ENCODE data around the gene FAM163A.

The FAM163A gene

DNA sequence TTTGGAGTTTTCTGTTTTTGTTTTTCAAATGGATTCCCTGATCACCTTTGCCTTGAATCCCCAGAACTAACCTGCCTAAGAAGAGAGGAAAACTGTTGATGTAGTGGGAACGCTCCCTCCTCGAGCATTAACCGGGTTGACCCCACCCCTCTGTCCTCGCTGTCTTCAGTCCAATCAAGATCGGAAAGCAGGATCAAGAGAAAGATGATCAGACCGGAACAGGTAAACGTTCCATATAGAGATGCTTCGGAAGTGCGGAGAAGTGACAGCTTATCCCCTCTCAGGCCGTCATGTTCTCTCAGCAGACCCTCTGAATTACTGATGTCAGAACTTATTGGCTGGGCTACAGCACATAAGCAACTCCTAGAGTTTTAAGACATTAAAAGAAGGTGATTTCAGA, 800 bp upstream of the FAM163A start:
- Mint-ChIP-seq H3K4me3 (peak overlapping the region; percentile 42), H3K27ac (no peak overlapping the region), H3K9me3 (peaks cover 2% of the 10 kb centered on the region), H3K36me3 (no peaks in the 10 kb centered on the region), H3K4me1 (peaks cover 8% of the 10 kb centered on the region), H3K27me3 (peaks cover 24% of the 10 kb centered on the region)
- ATAC-seq (ENCODE audit: low read depth) (no peak), DNase-seq (ENCODE audit: low spot score in 2 of 2) (no peak)

DNA sequence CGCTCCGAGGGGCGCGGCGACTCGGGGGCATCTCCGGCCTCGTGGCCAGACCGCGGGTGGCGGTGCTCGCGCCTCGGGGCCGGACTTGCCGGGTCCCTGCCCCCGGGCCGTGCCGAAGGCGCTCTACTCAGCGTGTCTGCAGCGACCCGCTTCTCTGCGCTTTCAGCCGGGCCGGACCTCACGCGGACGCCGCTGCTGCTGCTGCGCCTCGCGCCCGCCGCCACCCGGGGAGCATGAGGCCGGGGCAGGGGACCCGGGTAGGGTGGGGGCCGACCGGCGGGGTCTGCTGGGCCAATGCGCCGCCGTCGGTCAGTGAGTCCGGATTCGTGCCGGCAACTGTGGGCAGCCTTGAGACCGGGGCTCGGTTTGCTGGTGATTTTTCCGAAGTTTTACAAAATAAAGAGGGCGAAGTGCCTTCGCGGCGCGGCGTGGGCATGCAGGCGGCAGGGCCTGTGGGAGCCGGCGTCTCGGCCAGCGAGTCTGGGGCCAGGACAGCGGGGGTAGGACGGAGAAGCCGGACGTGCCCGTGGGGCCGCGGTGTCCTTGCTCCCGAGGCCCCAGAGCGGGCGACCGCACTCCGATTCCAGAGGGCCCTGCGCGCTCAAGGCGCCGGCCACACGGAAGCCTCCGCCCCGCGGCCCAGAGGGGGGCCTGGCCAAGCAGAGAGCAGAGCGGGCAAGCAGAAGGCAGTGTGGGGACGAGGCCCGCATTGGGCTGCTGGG, 749 bp downstream of the FAM163A start:
- no peak overlapping the region for H3K4me3 Mint-ChIP-seq
- no peak for DNase-seq (ENCODE audit: low spot score in 2 of 2)
- H3K27me3 Mint-ChIP-seq, result peaks cover 27% of the 10 kb centered on the region
- peaks cover 2% of the 10 kb centered on the region for H3K9me3 Mint-ChIP-seq
- no peak for ATAC-seq (ENCODE audit: low read depth)
- H3K4me1 Mint-ChIP-seq, result peaks cover 8% of the 10 kb centered on the region
- H3K27ac Mint-ChIP-seq, result no peak overlapping the region
- H3K36me3 Mint-ChIP-seq, result no peaks in the 10 kb centered on the region

DNA sequence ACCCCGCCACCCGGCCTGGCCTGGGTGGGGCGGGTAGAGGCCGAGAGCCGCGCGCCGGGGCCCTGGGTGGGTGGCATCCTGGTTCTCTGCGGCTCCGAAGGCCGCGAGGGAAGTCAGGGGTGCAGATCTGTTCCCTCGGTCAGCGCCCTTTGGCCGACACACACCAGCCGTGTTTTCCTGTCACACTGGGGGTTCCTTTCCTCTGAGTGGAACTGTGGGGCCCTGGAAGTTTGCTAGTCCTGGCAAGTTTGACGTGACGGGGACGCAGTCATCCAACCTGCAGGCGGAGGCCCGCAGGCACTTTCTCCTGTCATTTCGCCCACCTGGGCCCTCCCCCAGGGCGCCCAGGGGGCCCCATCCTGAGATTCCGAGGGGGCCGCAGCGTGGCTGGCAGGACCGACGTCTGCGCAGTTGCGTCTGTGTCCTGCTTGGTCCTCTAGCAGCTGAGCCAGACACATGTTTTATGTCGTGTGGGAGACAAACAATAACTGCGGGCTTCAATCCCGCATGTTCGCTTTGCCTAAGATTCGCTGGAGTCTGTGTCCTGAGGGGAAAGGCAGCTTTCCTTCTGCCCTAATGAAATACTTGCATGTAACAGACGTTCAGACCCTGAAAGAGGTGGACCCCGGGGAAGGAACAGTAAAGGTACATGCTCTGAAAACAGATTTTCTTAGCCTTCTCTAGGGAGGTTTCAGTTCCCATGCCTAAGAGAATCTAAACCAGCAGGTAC, 1.5 kb downstream of the FAM163A start:
- H3K27ac Mint-ChIP-seq, result no peak overlapping the region
- ATAC-seq (ENCODE audit: low read depth) (no peak), DNase-seq (ENCODE audit: low spot score in 2 of 2) (no peak)
- peaks cover 28% of the 10 kb centered on the region for H3K27me3 Mint-ChIP-seq
- H3K4me1 Mint-ChIP-seq, result peaks cover 8% of the 10 kb centered on the region
- no peak overlapping the region for H3K4me3 Mint-ChIP-seq
- peaks cover 2% of the 10 kb centered on the region for H3K9me3 Mint-ChIP-seq
- H3K36me3 Mint-ChIP-seq, result no peaks in the 10 kb centered on the region

DNA sequence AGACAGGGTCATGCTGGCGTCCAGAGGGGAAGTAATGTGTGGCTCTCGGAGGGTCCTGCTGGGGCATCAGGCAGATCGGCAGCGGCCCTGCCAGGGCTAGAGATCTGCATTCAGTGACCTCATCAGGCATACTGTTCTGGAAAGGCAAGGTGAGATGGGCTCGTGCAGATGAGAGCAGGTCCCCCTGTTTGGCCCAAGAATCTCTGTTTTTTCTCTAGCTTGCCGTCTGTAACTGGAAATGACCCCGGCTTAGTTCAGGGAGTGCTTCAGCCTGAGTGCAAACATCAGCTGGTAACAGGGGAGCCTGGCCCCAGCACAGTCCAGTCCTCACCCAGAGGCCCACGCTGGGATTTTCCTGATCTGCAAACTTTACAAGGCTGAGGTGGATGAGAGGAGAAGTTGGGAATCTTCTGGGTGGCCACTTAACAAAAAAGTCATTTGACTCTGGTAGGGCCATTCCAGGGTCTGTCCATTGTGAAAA, 2.1 kb downstream of the FAM163A start:
- Mint-ChIP-seq H3K9me3 (peaks cover 3% of the 10 kb centered on the region), H3K4me3 (no peak overlapping the region), H3K36me3 (no peaks in the 10 kb centered on the region), H3K4me1 (peaks cover 8% of the 10 kb centered on the region), H3K27ac (no peak overlapping the region), H3K27me3 (peaks cover 28% of the 10 kb centered on the region)
- no peak for DNase-seq (ENCODE audit: low spot score in 2 of 2)
- no peak for ATAC-seq (ENCODE audit: low read depth)

DNA sequence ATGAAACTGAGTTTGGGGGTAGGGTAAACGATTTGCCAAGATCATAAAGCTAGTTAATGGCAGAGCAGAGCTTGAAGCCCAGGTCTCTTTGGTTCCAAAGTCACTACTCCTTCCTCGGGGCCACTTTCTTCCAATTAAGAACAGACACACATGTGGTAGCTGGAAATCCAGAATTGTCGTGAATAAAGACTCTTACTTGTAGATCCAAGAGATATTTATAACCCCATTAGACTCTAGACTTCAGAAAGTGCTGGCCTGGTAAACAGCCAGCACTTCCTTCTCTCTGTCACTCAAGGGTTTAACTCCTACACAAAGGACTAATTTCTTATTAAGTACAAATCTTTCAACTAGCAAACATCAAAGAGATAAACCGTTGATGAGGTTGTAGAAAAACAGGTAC, 2.7 kb downstream of the FAM163A start:
- DNase-seq (ENCODE audit: low spot score in 2 of 2), result no peak
- Mint-ChIP-seq H3K9me3 (peaks cover 4% of the 10 kb centered on the region), H3K4me3 (no peak overlapping the region), H3K4me1 (peaks cover 8% of the 10 kb centered on the region), H3K36me3 (no peaks in the 10 kb centered on the region), H3K27me3 (peaks cover 30% of the 10 kb centered on the region), H3K27ac (no peak overlapping the region)
- ATAC-seq (ENCODE audit: low read depth), result no peak

DNA sequence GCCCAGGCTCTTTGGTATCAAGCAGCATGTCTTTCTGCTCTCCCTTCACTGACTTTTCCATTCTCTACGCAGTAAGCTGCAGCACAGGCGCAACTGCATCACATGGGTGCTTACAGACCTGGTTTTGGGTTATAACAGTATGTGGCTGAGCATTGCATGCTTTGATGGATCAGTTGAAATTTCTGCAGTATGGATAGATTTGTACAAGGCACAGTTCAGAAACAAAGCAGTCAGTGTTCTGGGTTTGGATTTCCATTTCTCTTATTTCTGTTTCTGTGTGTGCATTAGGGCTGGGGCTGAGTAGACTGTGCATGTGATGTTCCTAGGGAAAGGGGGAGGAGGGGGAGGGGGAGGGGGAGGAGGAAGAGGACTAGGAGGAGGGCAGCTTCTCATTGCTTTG, 4.5 kb downstream of the FAM163A start:
- H3K4me1 Mint-ChIP-seq, result peaks cover 4% of the 10 kb centered on the region
- H3K27me3 Mint-ChIP-seq, result peaks cover 21% of the 10 kb centered on the region
- H3K9me3 Mint-ChIP-seq, result peaks cover 8% of the 10 kb centered on the region
- DNase-seq (ENCODE audit: low spot score in 2 of 2) (no peak), ATAC-seq (ENCODE audit: low read depth) (no peak)
- peaks cover 2% of the 10 kb centered on the region for H3K36me3 Mint-ChIP-seq
- no peak overlapping the region for H3K27ac Mint-ChIP-seq
- no peak overlapping the region for H3K4me3 Mint-ChIP-seq

DNA sequence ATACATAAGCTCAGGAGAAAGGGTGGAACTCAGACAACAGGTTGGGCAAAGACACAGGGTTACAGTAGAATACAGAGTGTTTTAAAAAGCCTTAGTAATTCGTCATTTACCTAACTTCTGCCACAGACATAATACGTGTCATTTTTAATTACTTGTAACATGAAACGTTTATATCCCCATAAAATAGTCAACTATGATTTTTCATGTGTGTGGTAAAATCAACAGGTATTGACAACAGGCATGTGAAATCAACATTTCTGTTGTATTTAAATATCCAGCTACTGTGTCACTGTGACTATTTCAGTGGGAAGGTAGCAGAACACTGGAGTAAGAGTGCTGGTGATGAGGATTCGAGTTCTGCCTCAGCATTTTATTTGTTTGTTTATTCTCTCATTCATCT, 5.7 kb downstream of the FAM163A start:
- no peak overlapping the region for H3K27ac Mint-ChIP-seq
- H3K36me3 Mint-ChIP-seq, result peaks cover 2% of the 10 kb centered on the region
- ATAC-seq (ENCODE audit: low read depth) (no peak), DNase-seq (ENCODE audit: low spot score in 2 of 2) (no peak)
- peaks cover 8% of the 10 kb centered on the region for H3K9me3 Mint-ChIP-seq
- no peaks in the 10 kb centered on the region for H3K4me1 Mint-ChIP-seq
- H3K27me3 Mint-ChIP-seq, result peaks cover 20% of the 10 kb centered on the region
- H3K4me3 Mint-ChIP-seq, result no peak overlapping the region

DNA sequence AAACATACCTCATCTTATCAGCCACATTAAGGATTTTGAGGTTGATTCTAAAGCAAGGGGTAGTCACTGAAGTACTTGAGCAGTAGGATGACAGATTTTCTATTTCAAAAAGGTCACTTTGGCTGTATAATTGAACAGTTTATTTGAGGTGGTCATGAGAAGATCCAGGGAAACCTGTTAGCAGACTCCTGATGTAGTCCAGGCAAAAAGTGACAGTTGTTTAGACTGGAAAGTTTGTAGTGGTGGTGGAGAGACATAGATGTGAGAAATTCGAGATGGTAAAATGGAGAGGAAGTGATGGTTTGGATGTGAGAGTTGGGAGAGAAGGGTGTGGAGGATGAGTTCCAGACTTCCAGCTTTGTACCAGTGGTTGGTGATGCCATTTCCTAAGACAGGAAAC, 7.5 kb downstream of the FAM163A start:
- Mint-ChIP-seq H3K27ac (no peak overlapping the region), H3K4me3 (no peak overlapping the region), H3K27me3 (peaks cover 20% of the 10 kb centered on the region), H3K9me3 (peaks cover 8% of the 10 kb centered on the region), H3K4me1 (no peaks in the 10 kb centered on the region), H3K36me3 (peaks cover 2% of the 10 kb centered on the region)
- DNase-seq (ENCODE audit: low spot score in 2 of 2) (no peak), ATAC-seq (ENCODE audit: low read depth) (no peak)

DNA sequence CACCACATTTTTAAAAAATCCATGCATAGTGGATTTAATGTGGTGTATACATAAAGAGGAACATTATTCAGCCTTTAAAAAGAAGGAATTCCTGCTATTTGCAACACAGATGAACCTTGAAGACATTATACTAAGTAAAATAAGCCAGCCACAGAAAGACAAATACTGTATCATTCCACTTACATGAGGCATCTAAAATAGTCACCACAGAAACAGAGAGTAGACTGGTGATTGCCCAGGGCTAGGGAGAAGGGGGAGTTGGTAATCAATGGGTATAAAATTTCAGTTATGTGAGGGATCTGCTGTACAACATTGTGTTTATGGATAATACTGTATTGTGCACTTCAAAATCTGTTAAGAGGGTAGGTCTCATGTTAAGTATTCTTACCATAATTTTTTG, 10.0 kb downstream of the FAM163A start:
- H3K4me1 Mint-ChIP-seq, result no peaks in the 10 kb centered on the region
- no peak for ATAC-seq (ENCODE audit: low read depth)
- peaks cover 2% of the 10 kb centered on the region for H3K36me3 Mint-ChIP-seq
- H3K4me3 Mint-ChIP-seq, result no peak overlapping the region
- H3K9me3 Mint-ChIP-seq, result peaks cover 8% of the 10 kb centered on the region
- H3K27ac Mint-ChIP-seq, result no peak overlapping the region
- H3K27me3 Mint-ChIP-seq, result peaks cover 15% of the 10 kb centered on the region
- DNase-seq (ENCODE audit: low spot score in 2 of 2), result no peak

DNA sequence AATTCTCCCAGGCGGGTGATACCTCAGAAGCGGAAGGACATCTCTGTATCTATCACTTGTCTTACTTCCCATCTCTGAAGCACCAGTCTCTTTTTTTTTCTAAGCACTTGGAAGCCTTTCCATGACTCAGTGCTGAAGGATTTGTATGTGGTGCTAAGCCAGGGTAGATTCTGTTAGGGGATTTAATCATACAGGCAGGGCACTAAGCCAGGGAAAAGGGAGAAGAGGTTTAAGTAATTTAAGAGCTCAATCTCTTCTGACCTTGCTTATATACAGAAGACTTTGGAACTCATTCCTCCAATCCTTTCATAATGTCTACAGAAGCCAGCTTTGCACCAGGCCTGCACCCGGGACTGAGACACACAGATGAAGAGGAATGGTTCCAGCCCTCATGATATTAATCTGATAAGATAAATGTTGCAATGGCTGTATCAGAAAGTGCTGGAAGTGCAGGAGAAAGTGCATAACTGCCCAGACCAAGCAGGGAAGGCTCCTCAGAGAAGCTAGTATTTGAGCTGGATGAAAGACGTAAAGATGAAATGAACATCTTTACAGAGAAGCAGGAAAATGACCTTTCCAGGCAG, 11.0 kb downstream of the FAM163A start:
- DNase-seq (ENCODE audit: low spot score in 2 of 2) (no peak), ATAC-seq (ENCODE audit: low read depth) (no peak)
- H3K36me3 Mint-ChIP-seq, result peaks cover 2% of the 10 kb centered on the region
- H3K27me3 Mint-ChIP-seq, result peaks cover 10% of the 10 kb centered on the region
- no peak overlapping the region for H3K27ac Mint-ChIP-seq
- H3K4me3 Mint-ChIP-seq, result no peak overlapping the region
- peaks cover 8% of the 10 kb centered on the region for H3K9me3 Mint-ChIP-seq
- H3K4me1 Mint-ChIP-seq, result no peaks in the 10 kb centered on the region

DNA sequence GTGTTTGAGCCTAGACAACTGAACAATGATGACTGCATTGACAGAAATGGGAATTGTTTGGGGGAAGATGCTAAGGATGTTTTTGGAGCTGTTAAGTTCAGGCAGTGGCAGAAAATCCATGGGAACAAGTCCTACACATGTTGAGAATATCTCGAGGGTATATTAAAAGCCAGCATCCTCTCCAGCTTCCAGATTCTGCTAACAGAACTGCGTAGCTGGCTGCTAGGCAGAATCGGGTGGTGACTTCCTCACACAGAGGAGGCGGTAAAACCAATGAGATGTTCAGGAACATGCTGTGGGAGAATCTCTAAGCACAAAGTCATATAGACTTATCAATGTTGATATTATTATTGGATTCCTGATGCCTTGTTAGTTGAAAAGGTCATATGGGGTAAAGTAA, 14.8 kb downstream of the FAM163A start:
- Mint-ChIP-seq H3K4me1 (no peaks in the 10 kb centered on the region), H3K27me3 (peaks cover 6% of the 10 kb centered on the region), H3K9me3 (no peaks in the 10 kb centered on the region), H3K27ac (no peak overlapping the region), H3K36me3 (no peaks in the 10 kb centered on the region), H3K4me3 (no peak overlapping the region)
- ATAC-seq (ENCODE audit: low read depth) (no peak), DNase-seq (ENCODE audit: low spot score in 2 of 2) (no peak)

DNA sequence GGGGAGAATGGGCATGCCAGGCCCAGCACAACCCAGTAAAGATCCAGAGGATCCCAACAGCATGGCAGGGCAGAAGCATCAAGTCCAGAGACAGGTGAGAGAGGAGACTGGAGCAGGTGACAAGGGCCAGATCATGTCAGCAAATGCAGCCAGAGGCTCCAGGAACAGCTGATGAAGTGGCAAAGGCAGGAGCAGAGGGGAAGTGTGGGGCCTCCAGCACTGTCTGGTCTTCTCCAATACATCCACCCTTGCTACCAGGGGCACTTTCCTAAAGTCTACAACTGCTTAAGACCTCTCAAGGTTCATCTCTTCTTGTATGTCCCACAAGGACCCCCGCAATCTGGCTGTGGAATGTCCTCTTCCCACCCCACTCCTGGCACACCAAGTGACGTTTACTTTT, 17.4 kb downstream of the FAM163A start:
- peaks cover 3% of the 10 kb centered on the region for H3K27me3 Mint-ChIP-seq
- no peak for DNase-seq (ENCODE audit: low spot score in 2 of 2)
- no peak overlapping the region for H3K27ac Mint-ChIP-seq
- no peaks in the 10 kb centered on the region for H3K9me3 Mint-ChIP-seq
- no peaks in the 10 kb centered on the region for H3K36me3 Mint-ChIP-seq
- no peak for ATAC-seq (ENCODE audit: low read depth)
- no peak overlapping the region for H3K4me3 Mint-ChIP-seq
- no peaks in the 10 kb centered on the region for H3K4me1 Mint-ChIP-seq

DNA sequence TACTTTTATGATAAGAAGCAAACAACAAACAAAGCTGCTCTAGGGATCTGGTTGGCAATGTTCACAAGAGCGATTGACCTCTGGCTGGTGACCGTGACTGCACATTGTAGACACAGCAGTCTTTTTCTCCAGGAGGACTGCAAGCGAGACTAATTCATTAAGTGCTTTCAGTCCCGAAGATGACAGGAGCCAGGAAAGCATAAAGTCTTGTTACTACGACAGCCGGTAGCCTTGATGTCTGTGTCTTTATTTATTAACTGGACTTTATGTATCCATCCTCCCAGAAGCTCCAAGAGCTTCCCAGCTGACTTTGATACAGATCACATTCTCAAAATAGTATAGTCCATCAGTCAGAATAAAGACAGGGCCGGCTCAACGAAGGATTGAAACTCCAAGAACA, 18.2 kb downstream of the FAM163A start:
- H3K27ac Mint-ChIP-seq, result no peak overlapping the region
- H3K9me3 Mint-ChIP-seq, result no peaks in the 10 kb centered on the region
- no peak for ATAC-seq (ENCODE audit: low read depth)

DNA sequence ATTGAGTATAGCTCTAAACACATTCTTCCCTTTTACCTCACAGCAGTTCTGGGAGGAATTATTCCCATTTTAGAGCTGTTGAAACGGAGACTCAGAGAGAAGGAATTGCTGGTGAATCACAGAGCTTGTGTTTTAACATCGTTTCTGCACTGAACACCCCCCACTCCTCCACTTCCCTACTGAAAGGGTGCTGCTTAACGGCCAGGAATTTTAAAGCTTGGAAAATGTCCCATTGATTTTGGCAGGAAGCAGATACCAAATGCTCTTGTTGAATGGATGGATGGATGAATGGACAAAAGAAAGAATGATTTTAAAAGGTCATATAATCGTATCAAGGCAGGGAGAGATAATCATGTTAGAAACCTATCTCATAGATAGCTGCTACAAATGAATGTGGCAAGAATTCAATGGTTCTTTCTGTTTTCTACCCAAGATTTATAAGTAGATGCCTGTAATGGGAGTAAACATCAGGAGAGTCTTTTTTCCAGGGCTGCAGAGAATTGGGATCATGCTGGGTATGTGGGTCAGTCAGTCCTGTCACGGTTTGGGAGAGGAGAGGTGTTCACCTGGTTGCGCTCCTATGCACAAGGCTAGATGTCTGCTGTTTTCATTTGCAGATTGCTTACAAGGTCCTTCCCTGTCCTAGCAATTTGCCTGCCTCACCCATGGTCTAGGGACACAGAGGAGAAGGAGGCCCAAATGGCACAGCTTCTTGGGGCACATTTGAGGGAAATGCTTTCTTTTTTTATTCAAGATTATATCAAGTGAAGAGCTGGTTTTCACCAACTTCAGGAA, 19.0 kb downstream of the FAM163A start:
- H3K4me1 Mint-ChIP-seq, result no peaks in the 10 kb centered on the region
- H3K9me3 Mint-ChIP-seq, result no peaks in the 10 kb centered on the region
- H3K4me3 Mint-ChIP-seq, result no peak overlapping the region
- no peak for DNase-seq (ENCODE audit: low spot score in 2 of 2)
- H3K36me3 Mint-ChIP-seq, result no peaks in the 10 kb centered on the region
- no peak for ATAC-seq (ENCODE audit: low read depth)
- H3K27me3 Mint-ChIP-seq, result peaks cover 3% of the 10 kb centered on the region
- H3K27ac Mint-ChIP-seq, result no peak overlapping the region

More for the DNA sequence above, 18.2 kb downstream of the FAM163A start:
- Mint-ChIP-seq H3K4me3 (no peak overlapping the region), H3K27me3 (peaks cover 3% of the 10 kb centered on the region), H3K36me3 (no peaks in the 10 kb centered on the region), H3K4me1 (no peaks in the 10 kb centered on the region)
- DNase-seq (ENCODE audit: low spot score in 2 of 2), result no peak

Measured in memory B cell (primary cell).